K562 (cell line): ENCODE data around the gene UTP11. TPM values are rescaled to one million over a fixed set of nuclear protein-coding genes. Genes with fewer than 3 reads are reported as not detected.

Experiments
- ATAC-seq: fragments of 200-7000 bp; cut with Tn5 transposase; 3 replicates; pipeline ENCODE4 v1.9.1; 2020; ENCODE audit warnings: moderate library complexity
- BruUV-seq: library from RNA; stranded (reverse); fragments of 400-500 nt; replicated peaks from 2 replicates; lab custom pipeline; 2021; lab: Mats Ljungman, UMichigan
- CTCF ChIA-PET: fragments of 300-600 bp; formaldehyde crosslinking; extraction: SDS; loops from one replicate; lab custom pipeline; 2021; ENCODE audit warnings: low intra/inter-chr PET ratio; lab: Yijun Ruan, JAX
- POLR2A ChIA-PET: fragments of 300-600, 350-650 bp; sonication (Branson Sonifier 250); formaldehyde crosslinking; extraction: SDS; loops from one replicate; lab custom pipeline; 2021; ENCODE audit warnings: antibody characterized with exemption, inconsistent platforms; lab: Yijun Ruan, JAX
- DNase-seq, 4 experiments: peaks; one replicate each; pipeline versions ENCODE4 v3.0.0 to v3.0.0-alpha.2; 2011 to 2018; ENCODE audit warnings: low spot score in 3 of 4, mixed read lengths in 3 of 4; ENCODE audit errors: extremely low read depth in 1 of 4
- FAIRE-seq: peaks from 2 replicates; lab custom pipeline; 2011; peaks lifted over from hg19 to GRCh38; lab: Jason Lieb, UNC
- H2AFZ ChIP-seq: 2 replicates; pipeline ENCODE4 v1.6.0; 2011; ENCODE audit warnings: low read depth, low read length, control low read depth, inconsistent platforms
- H3K27ac ChIP-seq: fragments of 200-600 bp; 3 replicates; pipeline ENCODE4 v1.8.0; 2011; ENCODE audit warnings: low read depth, mild to moderate bottlenecking, control low read depth, inconsistent platforms, low read length, moderate library complexity, mixed read lengths; ENCODE audit errors: extremely low read depth
- H3K27me3 ChIP-seq, 2 experiments: fragments of 300-600 bp in 1 of 2; 2 replicates in 1 of 2; 3 replicates in 1 of 2; pipeline versions ENCODE4 v1.6.0 to v1.8.0; 2011; ENCODE audit warnings: inconsistent platforms in 2 of 2, low read length in 2 of 2, mild to moderate bottlenecking in 1 of 2, mixed read lengths in 1 of 2, moderate library complexity in 1 of 2; ENCODE audit not compliant: control insufficient read depth in 2 of 2, insufficient read depth in 2 of 2
- H3K36me3 ChIP-seq: fragments of 300-600 bp; 3 replicates; pipeline ENCODE4 v1.8.0; 2011; ENCODE audit warnings: mild to moderate bottlenecking, low read length, inconsistent platforms; ENCODE audit not compliant: control insufficient read depth, insufficient read depth
- H3K4me1 ChIP-seq, 2 experiments: fragments of 200-600 bp in 1 of 2; replicated peaks in 1 of 2; 2 replicates in 1 of 2; 3 replicates in 1 of 2; pipeline versions ENCODE4 v1.5.1 to v1.8.0; 2011; ENCODE audit warnings: inconsistent platforms in 2 of 2, low read length in 2 of 2, mild to moderate bottlenecking in 1 of 2, mixed read lengths in 1 of 2, moderate library complexity in 1 of 2; ENCODE audit not compliant: control insufficient read depth in 2 of 2, insufficient read depth in 2 of 2
- H3K4me2 ChIP-seq: 2 replicates; pipeline ENCODE4 v1.6.1; 2011; ENCODE audit warnings: low read length, control low read depth, inconsistent platforms, mixed read lengths; ENCODE audit not compliant: insufficient read depth
- H3K4me3 ChIP-seq: fragments of 200-600 bp; sonication (generic), shearing (Covaris generic); 2 replicates; pipeline ENCODE4 v1.5.1; 2016; ENCODE audit warnings: control low read depth, inconsistent platforms
- H3K79me2 ChIP-seq: fragments of 200-600 bp; 3 replicates; pipeline ENCODE4 v1.8.0; 2011; ENCODE audit warnings: low read length, inconsistent platforms; ENCODE audit not compliant: control insufficient read depth, insufficient read depth
- H3K9ac ChIP-seq, 2 experiments: 2 replicates each; pipeline versions ENCODE4 v1.6.0 to v1.6.1; 2011; ENCODE audit warnings: low read depth in 2 of 2, low read length in 2 of 2, control low read depth in 1 of 2, inconsistent platforms in 1 of 2, mild to moderate bottlenecking in 1 of 2, mixed read lengths in 1 of 2; ENCODE audit not compliant: insufficient read depth in 1 of 2
- H3K9me1 ChIP-seq: one replicate; pipeline ENCODE4 v1.6.0; 2011; ENCODE audit warnings: inconsistent platforms, mild to moderate bottlenecking, low read length, moderate library complexity; ENCODE audit not compliant: control insufficient read depth, insufficient read depth
- H3K9me3 ChIP-seq: replicated peaks from 2 replicates; pipeline ENCODE4 v1.5.1; 2011; ENCODE audit warnings: low read depth, low read length, inconsistent platforms; ENCODE audit not compliant: control insufficient read depth, insufficient read depth
- H4K20me1 ChIP-seq: replicated peaks from 2 replicates; pipeline ENCODE4 v1.6.1; 2011; ENCODE audit warnings: low read length, inconsistent platforms, mixed read lengths; ENCODE audit not compliant: control insufficient read depth, insufficient read depth
- CREB1 ChIP-seq, 2 experiments: sonication (generic) in 1 of 2; formaldehyde crosslinking in 1 of 2; IDR thresholded peaks; 2 replicates each; pipeline versions ENCODE4 v1.6.1 to v1.8.0; 2012 to 2022; ENCODE audit warnings: inconsistent platforms in 1 of 2, mild to moderate bottlenecking in 1 of 2, missing genetic modification reagents in 1 of 2, moderate library complexity in 1 of 2
- E2F6 ChIP-seq, 2 experiments: IDR thresholded peaks; 2 replicates each; pipeline ENCODE4 v1.6.1; 2011; ENCODE audit warnings: borderline replicate concordance in 1 of 2, control low read depth in 1 of 2, low read depth in 1 of 2, low read length in 1 of 2, mild to moderate bottlenecking in 1 of 2, mixed read lengths in 1 of 2, moderate library complexity in 1 of 2; ENCODE audit not compliant: insufficient read depth in 1 of 2, insufficient read length in 1 of 2, poor library complexity in 1 of 2, severe bottlenecking in 1 of 2; ENCODE audit errors: extremely low read depth in 1 of 2
- HBP1 ChIP-seq: fragments of 450-650 bp; formaldehyde crosslinking; IDR thresholded peaks from 2 replicates; pipeline ENCODE4 v1.4.0; 2022; ENCODE audit warnings: missing genetic modification characterization
- HDAC2 ChIP-seq: fragments of 450-650 bp; IDR thresholded peaks from 2 replicates; pipeline ENCODE4 v1.6.1; 2016; ENCODE audit warnings: mild to moderate bottlenecking
- HNRNPUL1 ChIP-seq: fragments of 200-400 bp; formaldehyde crosslinking; IDR thresholded peaks from 2 replicates; pipeline ENCODE4 v1.6.1; 2017; ENCODE audit warnings: low read length
- JUNB ChIP-seq: fragments of 450-650 bp; formaldehyde crosslinking; conservative IDR thresholded peaks from 2 replicates; pipeline ENCODE4 v1.4.0; 2020; ENCODE audit warnings: mild to moderate bottlenecking
- L3MBTL2 ChIP-seq: fragments of 450-650 bp; IDR thresholded peaks from 2 replicates; pipeline ENCODE4 v1.6.1; 2016; ENCODE audit warnings: mild to moderate bottlenecking, moderate library complexity
- MIER1 ChIP-seq: fragments of 450-650 bp; IDR thresholded peaks from 2 replicates; pipeline ENCODE4 v1.6.1; 2016; ENCODE audit warnings: antibody characterized with exemption, mild to moderate bottlenecking, low read depth
- NFYB ChIP-seq: IDR thresholded peaks from 2 replicates; pipeline ENCODE4 v1.6.1; 2011; ENCODE audit warnings: mild to moderate bottlenecking, moderate library complexity; ENCODE audit not compliant: insufficient read length; ENCODE audit errors: extremely low read depth
- SAP30 ChIP-seq: fragments of 200-600 bp; sonication (generic); IDR thresholded peaks from 2 replicates; pipeline ENCODE4 v1.6.1; 2012; ENCODE audit warnings: borderline replicate concordance, low read depth, mild to moderate bottlenecking, moderate library complexity, low read length, control low read depth, inconsistent platforms; ENCODE audit not compliant: insufficient read depth, poor library complexity, severe bottlenecking
- SIN3A ChIP-seq, 2 experiments: fragments of 150-350 bp in 1 of 2; IDR thresholded peaks; 2 replicates each; pipeline ENCODE4 v1.6.1; 2011 to 2016; ENCODE audit warnings: borderline replicate concordance in 2 of 2, low read depth in 2 of 2, low read length in 2 of 2, mild to moderate bottlenecking in 2 of 2, moderate library complexity in 2 of 2; ENCODE audit not compliant: control insufficient read depth in 1 of 2
- SMAD4 ChIP-seq: fragments of 250-450 bp; sonication (Bioruptor Pico); conservative IDR thresholded peaks from 2 replicates; pipeline ENCODE4 v1.8.0; 2021; ENCODE audit warnings: inconsistent platforms, mild to moderate bottlenecking, moderate library complexity
- SPI1 ChIP-seq: IDR thresholded peaks from 2 replicates; pipeline ENCODE4 v1.6.1; 2011; ENCODE audit warnings: low read depth, low read length, control low read depth, borderline replicate concordance
- SUPT5H ChIP-seq: fragments of 450-650 bp; IDR thresholded peaks from 2 replicates; pipeline ENCODE4 v1.6.1; 2016
- YBX1 ChIP-seq: fragments of 450-650 bp; IDR thresholded peaks from 2 replicates; pipeline ENCODE4 v1.7.1; 2016; ENCODE audit warnings: mild to moderate bottlenecking
- ZNF263 ChIP-seq: sonication (generic); formaldehyde crosslinking; IDR thresholded peaks from 2 replicates; pipeline ENCODE4 v1.8.0; 2022; ENCODE audit warnings: mild to moderate bottlenecking, missing genetic modification reagents, borderline replicate concordance
- ZNF316 ChIP-seq: fragments of 450-650 bp; IDR thresholded peaks from 2 replicates; pipeline ENCODE4 v1.6.1; 2016
- ZNF444 ChIP-seq: fragments of 250-450 bp; sonication (Bioruptor Pico); IDR thresholded peaks from 2 replicates; pipeline ENCODE4 v1.4.0; 2020; ENCODE audit warnings: mild to moderate bottlenecking, moderate library complexity
- ZNF77 ChIP-seq: fragments of 250-450 bp; sonication (Bioruptor Pico); IDR thresholded peaks from 2 replicates; pipeline ENCODE4 v1.5.0; 2020
- WGBS: fragments of 100-300 bp; shearing (Covaris generic); methylation state at CpG from one replicate; pipeline ENCODE4 v1.1.6; 2016; ENCODE audit warnings: low coverage, mixed read lengths; ENCODE audit not compliant: insufficient coverage; ENCODE audit errors: missing lambda C conversion rate; 5-methylcytosine and 5-hydroxymethylcytosine counted together
- in situ Hi-C: fragments of 300-500 bp; cut with MboI; formaldehyde crosslinking; loops from 4 replicates; pipeline ENCODE4 v1.15.0; 2018; ENCODE audit warnings: inconsistent platforms, mixed read lengths
- intact Hi-C: fragments of 100-400 bp; cut with micrococcal nuclease; formaldehyde crosslinking; loops from 2 replicates; pipeline ENCODE4 v1.14.2; 2022
- polyA plus RNA-seq, 8 experiments: library from polyadenylated mRNA; depleted of rRNA in 4 of 8; stranded (reverse) in 5 of 8; unstranded in 3 of 8; fragments of >200 nt; fragmentation: Nextera tagmentation in 2 of 8; fragmentation: Illumina TruSeq in 1 of 8; extraction: Ambion mirVana in 2 of 8; extraction: Trizol in 1 of 8; gene quantifications; 2 replicates each; pipeline versions ENCODE4 v1.2.1 to v1.2.3, GENCODE V29; 2011 to 2014; ENCODE audit warnings: inconsistent platforms in 1 of 8, missing spikeins in 1 of 8
- total RNA-seq, 7 experiments: library from RNA; depleted of rRNA in 6 of 7; stranded (reverse); fragments of >200 nt in 6 of 7; fragmentation: Illumina TruSeq in 2 of 7; extraction: Trizol in 2 of 7; gene quantifications; 2 replicates each; pipeline versions ENCODE4 v1.2.1 to v1.2.3, GENCODE V29; 2011 to 2021; ENCODE audit warnings: low replicate concordance in 1 of 7

The UTP11 gene
- total and polyA plus RNA-seq, 9 of the 15 experiments (the other 6 are each of a cell fraction or from before 2014, with no cell fraction given) = 91.1 to 378 (median 221) TPM

GRCh38 chr1:38006008-38006828 is 6.3 kb upstream of the UTP11 start:
- 0 out of 2 replicates have a peak, but pooled peaks cover 9% of the 10 kb centered on the region for H4K20me1 ChIP-seq
- CTCF ChIA-PET = no interaction called here
- H2AFZ ChIP-seq = peak overlapping the region; percentile 82
- no peaks in the 10 kb centered on the region for H3K9me1 ChIP-seq
- DNase-seq (peak in 1 of 4 experiments; percentile 65), FAIRE-seq (no peak), ATAC-seq (no peak)
- H3K27ac ChIP-seq = peak overlapping the region; percentile 82
- H3K79me2 ChIP-seq = peaks cover 51% of the 10 kb centered on the region
- H3K4me2 ChIP-seq = peak overlapping the region; percentile 88
- peak overlapping the region; percentile 65 for H3K4me3 ChIP-seq
- H3K36me3 ChIP-seq = peaks cover 27% of the 10 kb centered on the region
- H3K27me3 ChIP-seq = no peaks in the 10 kb centered on the region
- POLR2A ChIA-PET = no interaction called here
- no peaks in the 10 kb centered on the region for H3K9me3 ChIP-seq
- peak overlapping the region; percentile 58 to 90 for H3K9ac ChIP-seq
- BruUV-seq = TSS peak; percentile 66
- WGBS = 49% methylated on average over 9 of the region's 12 CpGs
- intact Hi-C loops (no loop called here), in situ Hi-C loops (no loop called here)
- peaks cover 50 to 55% of the 10 kb centered on the region in 2 experiments for H3K4me1 ChIP-seq
- TF ChIP-seq E2F6 (IDR thresholded peaks at IDR 0.05; ENCODE audit: borderline replicate concordance in 1 of 2, extremely low read depth in 1 of 2, insufficient read depth in 1 of 2, insufficient read length in 1 of 2, low read depth in 1 of 2, low read length in 1 of 2, poor library complexity in 1 of 2, severe bottlenecking in 1 of 2) = peak in 1 of 2 experiments; percentile 56
- peak; percentile 60 for TF ChIP-seq ZNF263 (CRISPR knock-in tag)
- TF ChIP-seq CREB1 (IDR thresholded peaks at IDR 0.05) = no peak
- TF ChIP-seq CREB1 (CRISPR knock-in tag; IDR thresholded peaks at IDR 0.05) = no peak
- no peak for TF ChIP-seq NFYB
- TF ChIP-seq SUPT5H = 0 out of 2 replicates have a peak, but pooled peaks have one; percentile 37
- no peak for TF ChIP-seq JUNB (CRISPR knock-in tag)
- TF ChIP-seq SMAD4 = 0 out of 2 replicates have a peak, but pooled peaks have one; percentile 29
- no peak for TF ChIP-seq ZNF444
- TF ChIP-seq SPI1 = peak; percentile 19; the same call in 1 of the 2 replicates
- TF ChIP-seq YBX1 = no peak
- 0 out of 2 replicates have a peak, but pooled peaks have one; percentile 13 for TF ChIP-seq MIER1
- 0 out of 2 replicates have a peak, but pooled peaks have one; percentile 51 for TF ChIP-seq L3MBTL2
- no peak for TF ChIP-seq ZNF77 (CRISPR knock-in tag)
- TF ChIP-seq HNRNPUL1 = no peak
- TF ChIP-seq ZNF316 = peak; percentile 72
- 0 out of 2 replicates have a peak, but pooled peaks have one; percentile 24 for TF ChIP-seq HDAC2
- TF ChIP-seq SIN3A (IDR thresholded peaks at IDR 0.05; ENCODE audit: borderline replicate concordance in 2 of 2, control insufficient read depth in 1 of 2, low read depth in 2 of 2, low read length in 2 of 2) = 0 out of 4 replicates have a peak, but pooled peaks of 1 of the 2 experiments have one; percentile 35
- no peak for TF ChIP-seq HBP1 (CRISPR knock-in tag)
- no peak for TF ChIP-seq SAP30
